ENCODE results near the gene CEPT1. TPM values are rescaled to one million over a fixed set of nuclear protein-coding genes. Genes with fewer than 3 reads are reported as not detected.

CEPT1 gene
- total and polyA plus RNA-seq, 9 of the 15 experiments (the other 6 are each of a cell fraction or from before 2014, with no cell fraction given), result 24.4 to 72.6 (median 42.4) TPM

DNA sequence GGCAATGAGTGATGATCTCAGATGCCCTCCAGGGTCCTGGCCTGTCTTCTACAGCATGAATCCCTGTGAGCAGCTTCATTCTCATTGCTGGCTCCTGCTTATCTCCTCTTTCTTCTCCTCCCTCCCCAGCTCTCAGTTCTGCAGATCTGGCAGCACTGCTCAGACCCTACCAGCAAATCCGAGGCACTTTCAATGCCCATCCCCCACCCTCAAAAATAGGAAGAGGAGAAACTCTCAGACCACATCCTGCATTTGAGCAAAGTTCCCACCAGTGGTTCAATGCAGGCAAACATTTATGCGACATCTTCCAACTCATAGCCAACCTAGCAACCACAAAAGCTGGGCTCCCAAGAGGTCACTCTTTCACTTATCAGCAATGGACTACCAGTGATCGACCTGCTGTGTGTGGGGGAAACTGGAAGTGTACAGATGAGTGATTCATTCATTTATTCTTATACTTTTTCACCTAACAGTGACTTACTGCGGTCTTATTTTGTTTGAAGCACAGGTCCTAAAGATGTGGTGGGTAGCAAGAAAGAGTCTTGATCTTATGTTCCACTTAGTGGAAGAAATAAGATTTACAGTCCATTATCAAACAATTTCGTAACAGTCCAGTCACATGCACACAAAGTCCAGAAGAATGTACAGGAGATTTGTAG, 81.7 kb downstream of the CEPT1 start:
- no peaks in the 10 kb centered on the region for H3K9me3 ChIP-seq (replicated peaks; ENCODE audit: control insufficient read depth, insufficient read depth, low read depth, low read length)
- in situ Hi-C loops (cut with MboI) (loop anchor here (5.0 to 10.0 kb wide), 2 partner anchors 173 to 546 kb away; no protein-coding TSS in a partner anchor), intact Hi-C loops (cut with micrococcal nuclease) (loop anchor here (2.0 to 5.0 kb wide), 3 partner anchors 126 to 216 kb away; no protein-coding TSS in a partner anchor)
- no peaks in the 10 kb centered on the region for H3K79me2 ChIP-seq (ENCODE audit: control insufficient read depth, insufficient read depth, low read length)
- no peak overlapping the region for H2AFZ ChIP-seq (ENCODE audit: low read depth, low read length)
- ATAC-seq, result no peak
- DNase-seq (ENCODE audit: extremely low read depth in 1 of 4, low spot score in 3 of 4), result peak in 1 of 4 experiments; percentile 16
- no peaks in the 10 kb centered on the region for H3K36me3 ChIP-seq (ENCODE audit: control insufficient read depth, insufficient read depth, low read length)
- H3K4me2 ChIP-seq (ENCODE audit: insufficient read depth, low read length), result no peak overlapping the region
- H3K27ac ChIP-seq (ENCODE audit: extremely low read depth, low read depth, low read length), result no peak overlapping the region
- no peaks in the 10 kb centered on the region for H3K9me1 ChIP-seq (ENCODE audit: control insufficient read depth, insufficient read depth, low read length)
- CTCF ChIA-PET (ENCODE audit: low intra/inter-chr PET ratio), result interaction anchor here (0.7 kb wide), 1 partner anchor 243 kb away, joined by 3 read pairs; no protein-coding TSS in a partner anchor
- BruUV-seq (replicated peaks), result no TSS peak
- H3K4me3 ChIP-seq, result no peak overlapping the region
- 2% methylated on average over 5 of the region's 5 CpGs for WGBS (ENCODE audit: insufficient coverage, low coverage, missing lambda C conversion rate)
- no peak for FAIRE-seq
- POLR2A ChIA-PET, result no interaction called here
- peaks cover 4 to 10% of the 10 kb centered on the region in 2 experiments; a peak in 2 of 5 replicates for H3K27me3 ChIP-seq (ENCODE audit: control insufficient read depth in 2 of 2, insufficient read depth in 2 of 2, low read length in 2 of 2)
- no peaks in the 10 kb centered on the region; a peak in 2 of 5 replicates for H3K4me1 ChIP-seq (replicated peaks in 1 of 2; ENCODE audit: control insufficient read depth in 2 of 2, insufficient read depth in 2 of 2, low read length in 2 of 2)
- no peak overlapping the region for H3K9ac ChIP-seq (ENCODE audit: insufficient read depth in 1 of 2, low read depth in 2 of 2, low read length in 2 of 2)
- peaks cover 2% of the 10 kb centered on the region; the same call in 1 of the 2 replicates for H4K20me1 ChIP-seq (replicated peaks; ENCODE audit: control insufficient read depth, insufficient read depth, low read length)
- TF ChIP-seq SOX6 (IDR thresholded peaks at IDR 0.05) (no peak), SETDB1 (IDR thresholded peaks at IDR 0.05; ENCODE audit: low read length) (no peak), GTF2E2 (tag; IDR thresholded peaks at IDR 0.05) (0 out of 2 replicates have a peak, but pooled peaks have one; percentile 56), RFX5 (IDR thresholded peaks at IDR 0.05; ENCODE audit: low read depth, low read length) (no peak), SMAD3 (CRISPR knock-in tag; conservative IDR thresholded peaks at IDR 0.05) (no peak), TAF15 (IDR thresholded peaks at IDR 0.05; ENCODE audit: low read depth, low read length) (no peak), ZNF589 (CRISPR knock-in tag; IDR thresholded peaks at IDR 0.05; ENCODE audit: low read depth) (no peak), ZNF586 (CRISPR knock-in tag; conservative IDR thresholded peaks at IDR 0.05) (no peak), ZNF766 (CRISPR knock-in tag; conservative IDR thresholded peaks at IDR 0.05) (no peak), FOXJ2 (tag; IDR thresholded peaks at IDR 0.05) (no peak), SP2 (IDR thresholded peaks at IDR 0.05; ENCODE audit: extremely low read depth, low read depth, low read length, poor library complexity, severe bottlenecking) (no peak), GABPA (tag; conservative IDR thresholded peaks at IDR 0.05; ENCODE audit: low read depth) (no peak), KLF13 (tag; IDR thresholded peaks at IDR 0.05; ENCODE audit: borderline replicate concordance, low read depth) (no peak)
- TF ChIP-seq, protein P1, sequence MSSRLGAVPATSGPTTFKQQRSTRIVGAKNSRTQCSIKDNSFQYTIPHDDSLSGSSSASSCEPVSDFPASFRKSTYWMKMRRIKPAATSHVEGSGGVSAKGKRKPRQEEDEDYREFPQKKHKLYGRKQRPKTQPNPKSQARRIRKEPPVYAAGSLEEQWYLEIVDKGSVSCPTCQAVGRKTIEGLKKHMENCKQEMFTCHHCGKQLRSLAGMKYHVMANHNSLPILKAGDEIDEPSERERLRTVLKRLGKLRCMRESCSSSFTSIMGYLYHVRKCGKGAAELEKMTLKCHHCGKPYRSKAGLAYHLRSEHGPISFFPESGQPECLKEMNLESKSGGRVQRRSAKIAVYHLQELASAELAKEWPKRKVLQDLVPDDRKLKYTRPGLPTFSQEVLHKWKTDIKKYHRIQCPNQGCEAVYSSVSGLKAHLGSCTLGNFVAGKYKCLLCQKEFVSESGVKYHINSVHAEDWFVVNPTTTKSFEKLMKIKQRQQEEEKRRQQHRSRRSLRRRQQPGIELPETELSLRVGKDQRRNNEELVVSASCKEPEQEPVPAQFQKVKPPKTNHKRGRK (tag; IDR thresholded peaks at IDR 0.05), result no peak
- TF ChIP-seq, protein P2, sequence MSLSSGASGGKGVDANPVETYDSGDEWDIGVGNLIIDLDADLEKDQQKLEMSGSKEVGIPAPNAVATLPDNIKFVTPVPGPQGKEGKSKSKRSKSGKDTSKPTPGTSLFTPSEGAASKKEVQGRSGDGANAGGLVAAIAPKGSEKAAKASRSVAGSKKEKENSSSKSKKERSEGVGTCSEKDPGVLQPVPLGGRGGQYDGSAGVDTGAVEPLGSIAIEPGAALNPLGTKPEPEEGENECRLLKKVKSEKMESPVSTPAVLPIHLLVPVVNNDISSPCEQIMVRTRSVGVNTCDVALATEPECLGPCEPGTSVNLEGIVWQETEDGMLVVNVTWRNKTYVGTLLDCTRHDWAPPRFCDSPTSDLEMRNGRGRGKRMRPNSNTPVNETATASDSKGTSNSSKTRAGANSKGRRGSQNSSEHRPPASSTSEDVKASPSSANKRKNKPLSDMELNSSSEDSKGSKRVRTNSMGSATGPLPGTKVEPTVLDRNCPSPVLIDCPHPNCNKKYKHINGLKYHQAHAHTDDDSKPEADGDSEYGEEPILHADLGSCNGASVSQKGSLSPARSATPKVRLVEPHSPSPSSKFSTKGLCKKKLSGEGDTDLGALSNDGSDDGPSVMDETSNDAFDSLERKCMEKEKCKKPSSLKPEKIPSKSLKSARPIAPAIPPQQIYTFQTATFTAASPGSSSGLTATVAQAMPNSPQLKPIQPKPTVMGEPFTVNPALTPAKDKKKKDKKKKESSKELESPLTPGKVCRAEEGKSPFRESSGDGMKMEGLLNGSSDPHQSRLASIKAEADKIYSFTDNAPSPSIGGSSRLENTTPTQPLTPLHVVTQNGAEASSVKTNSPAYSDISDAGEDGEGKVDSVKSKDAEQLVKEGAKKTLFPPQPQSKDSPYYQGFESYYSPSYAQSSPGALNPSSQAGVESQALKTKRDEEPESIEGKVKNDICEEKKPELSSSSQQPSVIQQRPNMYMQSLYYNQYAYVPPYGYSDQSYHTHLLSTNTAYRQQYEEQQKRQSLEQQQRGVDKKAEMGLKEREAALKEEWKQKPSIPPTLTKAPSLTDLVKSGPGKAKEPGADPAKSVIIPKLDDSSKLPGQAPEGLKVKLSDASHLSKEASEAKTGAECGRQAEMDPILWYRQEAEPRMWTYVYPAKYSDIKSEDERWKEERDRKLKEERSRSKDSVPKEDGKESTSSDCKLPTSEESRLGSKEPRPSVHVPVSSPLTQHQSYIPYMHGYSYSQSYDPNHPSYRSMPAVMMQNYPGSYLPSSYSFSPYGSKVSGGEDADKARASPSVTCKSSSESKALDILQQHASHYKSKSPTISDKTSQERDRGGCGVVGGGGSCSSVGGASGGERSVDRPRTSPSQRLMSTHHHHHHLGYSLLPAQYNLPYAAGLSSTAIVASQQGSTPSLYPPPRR (CRISPR knock-in tag; IDR thresholded peaks at IDR 0.05; ENCODE audit: borderline replicate concordance), result no peak

Measured in K562 (cell line).